Activated T-cell treated with anti-CD3 and anti-CD28 coated beads, Interleukin-2, amount 50 U/mL, for 72 hours (primary cell): ENCODE data around the gene EFEMP1. TPM values are rescaled to one million over a fixed set of nuclear protein-coding genes. Genes with fewer than 3 reads are reported as not detected.

ENCODE experiments used
- ATAC-seq, 2 donors: fragments of 150-1000 bp; cut with Tn5 transposase; replicated peaks in 1 of 2; 2 replicates each; pipeline ENCODE4 v1.10.0; 2021; ENCODE audit warnings: moderate library complexity in 2 of 2, mild to moderate bottlenecking in 1 of 2
- DNase-seq, 2 donors: peaks; one replicate each; pipeline ENCODE4 v3.0.0; 2021 to 2022; ENCODE audit warnings: mixed read lengths in 1 of 2
- H3K27ac Mint-ChIP-seq: one replicate; pipeline ENCODE4 v1.8.0; 2022; ENCODE audit warnings: mild to moderate bottlenecking, moderate library complexity, mixed read lengths
- H3K27me3 Mint-ChIP-seq: one replicate; pipeline ENCODE4 v1.8.0; 2022; ENCODE audit warnings: low read depth, mixed read lengths
- H3K36me3 Mint-ChIP-seq, 2 donors: one replicate each; pipeline ENCODE4 v1.8.0; 2022; ENCODE audit warnings: mixed read lengths in 2 of 2, mild to moderate bottlenecking in 1 of 2; ENCODE audit not compliant: insufficient read depth in 2 of 2
- H3K4me1 Mint-ChIP-seq: one replicate; pipeline ENCODE4 v1.8.0; 2022; ENCODE audit warnings: low read depth, mixed read lengths
- H3K4me3 Mint-ChIP-seq, 2 donors: one replicate each; pipeline ENCODE4 v1.8.0; 2022; ENCODE audit warnings: mild to moderate bottlenecking in 2 of 2, mixed read lengths in 2 of 2, moderate library complexity in 2 of 2
- H3K9me3 Mint-ChIP-seq, 2 donors: one replicate each; pipeline ENCODE4 v1.8.0; 2022; ENCODE audit warnings: mixed read lengths in 2 of 2
- total RNA-seq, 2 donors: library from RNA; stranded (reverse); gene quantifications; one replicate each; pipeline ENCODE4 v1.2.3, GENCODE V29; 2022

The EFEMP1 gene
- total RNA-seq, 2 donors from 2014 or later: not detected

DNA sequence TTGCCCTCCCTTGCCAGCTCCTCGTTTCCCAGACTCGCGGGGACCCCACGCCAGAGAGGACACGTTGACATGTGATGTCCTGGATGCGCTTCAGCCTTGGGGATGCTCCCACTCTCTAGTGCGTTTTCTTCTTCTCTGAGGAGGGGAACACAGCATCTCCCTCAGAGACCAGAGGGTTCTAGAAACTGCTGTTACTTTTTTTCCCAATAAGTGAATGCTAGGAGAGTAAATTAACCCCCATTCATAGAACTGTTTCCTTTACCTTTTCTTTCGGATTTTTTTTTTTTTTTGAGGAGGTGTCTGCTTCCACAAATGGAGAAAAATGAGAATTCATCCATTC, 370 bp upstream of the EFEMP1 start:
- ATAC-seq (no peak), DNase-seq (no peak)
- H3K27ac Mint-ChIP-seq: no peak overlapping the region
- H3K4me3 Mint-ChIP-seq: no peak overlapping the region
- H3K36me3 Mint-ChIP-seq: peaks cover 0 to 1% of the 10 kb centered on the region in 2 donors
- H3K9me3 Mint-ChIP-seq: no peaks in the 10 kb centered on the region
- peaks cover 6% of the 10 kb centered on the region for H3K4me1 Mint-ChIP-seq
- H3K27me3 Mint-ChIP-seq: peaks cover 51% of the 10 kb centered on the region

DNA sequence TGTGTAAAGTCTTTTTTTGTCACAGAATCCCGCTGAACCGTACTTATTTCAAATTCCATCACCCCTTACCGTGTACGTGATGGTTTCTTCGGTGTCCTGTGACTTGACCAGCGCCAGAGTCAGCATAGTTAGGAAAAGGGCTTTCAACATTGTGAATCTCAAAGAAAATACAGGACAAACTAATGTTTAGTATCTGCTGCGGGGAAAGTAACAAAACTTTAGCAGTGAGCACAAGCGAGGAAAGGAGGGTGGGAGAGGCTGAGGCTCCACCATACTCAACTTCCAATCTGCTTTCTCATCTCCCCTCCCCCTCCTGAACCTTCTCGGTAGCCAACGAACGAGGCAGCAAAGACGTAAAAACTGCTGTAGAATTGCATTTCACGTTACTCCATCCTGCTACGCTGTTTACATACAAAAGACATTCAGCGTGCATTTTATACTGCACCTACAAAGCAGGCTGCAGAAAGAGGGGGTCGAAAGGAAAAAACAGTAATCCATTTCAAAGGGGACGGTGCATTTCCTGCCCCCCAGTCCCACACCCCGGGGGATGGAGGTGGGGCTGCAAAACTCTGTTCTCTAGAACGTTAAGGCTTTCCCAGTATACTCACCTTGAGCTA, 1.2 kb downstream of the EFEMP1 start:
- no peak overlapping the region for H3K27ac Mint-ChIP-seq
- ATAC-seq (no peak), DNase-seq (no peak)
- H3K27me3 Mint-ChIP-seq: peaks cover 51% of the 10 kb centered on the region
- H3K4me1 Mint-ChIP-seq: peaks cover 6% of the 10 kb centered on the region
- peak overlapping the region in 1 of 2 donors; percentile 46 for H3K4me3 Mint-ChIP-seq
- peaks cover 0 to 1% of the 10 kb centered on the region in 2 donors for H3K36me3 Mint-ChIP-seq
- no peaks in the 10 kb centered on the region for H3K9me3 Mint-ChIP-seq

DNA sequence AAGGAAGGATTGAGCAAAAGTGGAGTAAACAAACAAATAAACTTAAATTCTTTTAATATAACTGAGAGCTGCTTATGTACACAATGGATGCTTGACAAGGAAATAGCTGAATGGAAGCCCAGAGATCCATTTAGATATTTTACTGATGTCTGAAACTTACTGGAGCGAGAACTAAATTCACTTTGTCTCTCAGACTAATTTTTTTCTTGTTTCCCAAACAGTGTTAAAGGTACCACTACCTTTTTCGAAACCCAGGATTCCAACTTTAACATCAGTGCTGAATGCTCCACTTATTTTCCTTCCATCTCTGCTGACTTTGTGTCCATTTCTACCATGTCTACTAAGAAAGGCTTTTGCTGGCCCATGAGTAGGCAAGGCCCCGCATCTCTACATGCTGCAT, 4.0 kb downstream of the EFEMP1 start:
- Mint-ChIP-seq H3K27ac (no peak overlapping the region), H3K36me3 (peaks cover 0 to 1% of the 10 kb centered on the region in 2 donors), H3K9me3 (no peaks in the 10 kb centered on the region), H3K4me1 (peaks cover 6% of the 10 kb centered on the region), H3K4me3 (no peak overlapping the region), H3K27me3 (peaks cover 37% of the 10 kb centered on the region)
- ATAC-seq: no peak
- no peak for DNase-seq

DNA sequence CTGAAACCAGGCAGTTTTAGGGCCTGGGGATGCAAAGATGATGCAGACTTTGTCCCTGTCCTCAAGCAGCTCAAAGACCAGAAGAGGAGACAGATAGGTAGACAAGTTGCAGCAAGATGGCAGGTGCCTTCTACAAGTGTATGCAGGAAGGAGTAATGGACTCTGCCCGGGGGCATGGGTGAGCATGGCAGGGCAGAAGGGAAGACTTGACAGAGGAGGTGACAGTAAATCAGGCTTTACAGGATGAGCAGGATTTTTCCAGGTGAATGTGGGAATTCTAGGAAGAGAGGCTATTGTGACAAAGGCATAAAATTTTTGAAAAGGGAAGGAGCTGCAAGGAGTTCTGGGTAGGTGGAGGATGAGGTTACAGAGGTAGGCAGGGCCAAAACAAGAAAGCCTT, 4.7 kb downstream of the EFEMP1 start:
- no peak overlapping the region for H3K27ac Mint-ChIP-seq
- H3K4me3 Mint-ChIP-seq: no peak overlapping the region
- ATAC-seq (no peak), DNase-seq (no peak)
- H3K27me3 Mint-ChIP-seq: peaks cover 31% of the 10 kb centered on the region
- H3K9me3 Mint-ChIP-seq: no peaks in the 10 kb centered on the region
- peaks cover 0 to 1% of the 10 kb centered on the region in 2 donors for H3K36me3 Mint-ChIP-seq
- peaks cover 6% of the 10 kb centered on the region for H3K4me1 Mint-ChIP-seq

- ATAC-seq (no peak), DNase-seq (no peak)
- Mint-ChIP-seq H3K4me1 (no peaks in the 10 kb centered on the region), H3K36me3 (peaks cover 0 to 1% of the 10 kb centered on the region in 2 donors), H3K9me3 (no peaks in the 10 kb centered on the region), H3K4me3 (no peak overlapping the region), H3K27me3 (peaks cover 24% of the 10 kb centered on the region), H3K27ac (no peak overlapping the region)
These were observed 5.7 kb downstream of the EFEMP1 start for GRCh38 chr2:55917713-55918390.

- H3K4me1 Mint-ChIP-seq: no peaks in the 10 kb centered on the region
- DNase-seq (no peak), ATAC-seq (no peak)
- peaks cover 17% of the 10 kb centered on the region for H3K27me3 Mint-ChIP-seq
- no peaks in the 10 kb centered on the region for H3K9me3 Mint-ChIP-seq
- H3K27ac Mint-ChIP-seq: no peak overlapping the region
- H3K36me3 Mint-ChIP-seq: no peaks in the 10 kb centered on the region
- no peak overlapping the region for H3K4me3 Mint-ChIP-seq
These were observed 6.5 kb downstream of the EFEMP1 start for GRCh38 chr2:55917117-55917516.

- H3K36me3 Mint-ChIP-seq: no peaks in the 10 kb centered on the region
- H3K4me3 Mint-ChIP-seq: no peak overlapping the region
- H3K4me1 Mint-ChIP-seq: no peaks in the 10 kb centered on the region
- H3K27ac Mint-ChIP-seq: no peak overlapping the region
- DNase-seq (no peak), ATAC-seq (no peak)
- H3K9me3 Mint-ChIP-seq: no peaks in the 10 kb centered on the region
- H3K27me3 Mint-ChIP-seq: peaks cover 11% of the 10 kb centered on the region
These were observed 7.0 kb downstream of the EFEMP1 start for GRCh38 chr2:55916473-55917049.

DNA sequence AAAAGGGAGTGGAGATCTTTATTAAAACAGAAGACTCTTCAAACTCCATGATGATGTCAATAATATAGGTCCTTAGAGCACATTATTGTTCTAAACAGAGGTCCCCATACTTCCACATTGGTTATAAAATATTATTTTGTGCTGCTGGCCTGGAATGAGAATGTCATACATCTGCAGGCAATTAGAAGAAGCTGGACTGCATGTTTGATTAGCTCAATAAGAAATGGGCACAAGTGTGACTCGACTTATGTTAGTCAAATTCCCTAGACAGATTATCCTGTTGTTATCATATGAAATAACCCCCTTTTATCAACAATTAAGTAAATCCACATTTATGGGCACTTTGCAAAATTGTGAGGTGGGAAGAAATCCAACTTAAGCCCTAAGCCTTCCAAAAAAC, 8.8 kb downstream of the EFEMP1 start:
- Mint-ChIP-seq H3K4me1 (no peaks in the 10 kb centered on the region), H3K27ac (no peak overlapping the region), H3K9me3 (no peaks in the 10 kb centered on the region), H3K36me3 (no peaks in the 10 kb centered on the region), H3K4me3 (no peak overlapping the region), H3K27me3 (peaks cover under 1% of the 10 kb centered on the region)
- ATAC-seq: no peak
- DNase-seq: no peak

GRCh38 chr2:55912926-55913325, 10.7 kb downstream of the EFEMP1 start:
- Mint-ChIP-seq H3K4me3 (no peak overlapping the region), H3K36me3 (no peaks in the 10 kb centered on the region), H3K9me3 (no peaks in the 10 kb centered on the region), H3K4me1 (no peaks in the 10 kb centered on the region), H3K27me3 (peaks cover 6% of the 10 kb centered on the region), H3K27ac (no peak overlapping the region)
- DNase-seq: no peak
- ATAC-seq: no peak

DNA sequence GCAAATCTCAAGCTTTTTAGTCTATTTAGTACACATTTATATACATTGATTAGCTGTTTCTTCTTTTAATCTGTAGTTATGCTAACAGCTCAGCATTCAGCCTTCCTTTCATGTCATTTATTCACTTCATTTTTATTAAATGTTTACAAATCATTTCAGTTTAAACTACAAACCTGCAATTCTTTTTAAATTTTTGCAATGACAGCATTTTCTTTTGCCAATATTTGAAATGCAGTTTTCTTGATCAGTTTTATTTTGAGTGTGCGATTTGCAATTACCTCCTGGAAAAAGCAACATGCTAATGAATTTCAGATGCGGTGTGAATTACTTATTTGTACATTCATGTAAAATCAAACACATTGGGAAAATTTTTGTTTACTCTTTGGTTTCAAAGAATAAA, 13.5 kb downstream of the EFEMP1 start:
- Mint-ChIP-seq H3K9me3 (no peaks in the 10 kb centered on the region), H3K36me3 (no peaks in the 10 kb centered on the region), H3K27me3 (peaks cover 6% of the 10 kb centered on the region), H3K4me3 (no peak overlapping the region), H3K27ac (no peak overlapping the region), H3K4me1 (no peaks in the 10 kb centered on the region)
- DNase-seq (no peak), ATAC-seq (no peak)

DNA sequence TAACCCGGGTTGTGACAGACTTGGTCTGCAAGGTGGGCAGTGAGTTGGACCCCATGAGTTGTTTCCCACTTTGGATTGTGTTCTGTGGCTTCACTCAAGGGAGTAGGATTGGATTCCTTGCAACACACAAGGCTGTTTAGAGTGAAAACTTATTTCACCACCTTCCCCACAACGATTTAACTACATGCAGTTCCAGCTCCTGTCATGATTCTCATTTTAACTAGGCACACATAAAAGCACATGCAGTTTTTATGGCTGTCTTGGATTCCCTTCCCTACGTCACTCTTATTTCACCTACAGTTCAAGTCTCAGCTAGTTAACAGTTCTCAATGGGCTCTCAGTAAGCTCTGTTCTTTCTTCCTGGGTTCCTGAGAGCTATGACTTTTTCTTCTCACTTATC, 15.9 kb downstream of the EFEMP1 start:
- Mint-ChIP-seq H3K4me3 (no peak overlapping the region), H3K9me3 (no peaks in the 10 kb centered on the region), H3K27ac (no peak overlapping the region), H3K36me3 (no peaks in the 10 kb centered on the region), H3K4me1 (no peaks in the 10 kb centered on the region), H3K27me3 (peaks cover 6% of the 10 kb centered on the region)
- ATAC-seq (no peak), DNase-seq (no peak)

DNA sequence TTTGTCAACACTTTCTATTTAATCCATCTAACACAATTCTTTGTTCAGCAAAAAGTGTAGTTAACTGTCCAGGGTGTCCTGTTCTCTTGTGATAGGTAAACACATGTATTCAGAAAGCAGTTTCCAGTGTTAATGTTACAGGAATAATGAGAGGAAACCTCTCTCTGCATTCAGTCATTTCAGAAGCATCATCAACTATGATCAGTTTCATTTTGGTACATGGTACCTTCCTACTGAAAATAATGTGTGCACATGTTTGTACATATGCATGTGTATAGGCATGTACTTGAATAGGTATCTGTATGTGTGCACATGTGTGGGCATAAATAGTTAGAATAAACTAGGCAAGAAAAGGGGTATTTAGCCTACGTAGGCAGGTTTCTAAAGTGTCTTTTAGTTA, 16.6 kb downstream of the EFEMP1 start:
- Mint-ChIP-seq H3K36me3 (no peaks in the 10 kb centered on the region), H3K27me3 (peaks cover 6% of the 10 kb centered on the region), H3K4me3 (no peak overlapping the region), H3K27ac (no peak overlapping the region), H3K9me3 (no peaks in the 10 kb centered on the region), H3K4me1 (no peaks in the 10 kb centered on the region)
- ATAC-seq (no peak), DNase-seq (no peak)

GRCh38 chr2:55903727-55904126, 19.9 kb downstream of the EFEMP1 start:
- Mint-ChIP-seq H3K9me3 (peaks cover 0 to 2% of the 10 kb centered on the region in 2 donors), H3K36me3 (no peaks in the 10 kb centered on the region), H3K4me3 (no peak overlapping the region), H3K4me1 (no peaks in the 10 kb centered on the region), H3K27me3 (no peaks in the 10 kb centered on the region), H3K27ac (no peak overlapping the region)
- no peak for DNase-seq
- no peak for ATAC-seq

DNA sequence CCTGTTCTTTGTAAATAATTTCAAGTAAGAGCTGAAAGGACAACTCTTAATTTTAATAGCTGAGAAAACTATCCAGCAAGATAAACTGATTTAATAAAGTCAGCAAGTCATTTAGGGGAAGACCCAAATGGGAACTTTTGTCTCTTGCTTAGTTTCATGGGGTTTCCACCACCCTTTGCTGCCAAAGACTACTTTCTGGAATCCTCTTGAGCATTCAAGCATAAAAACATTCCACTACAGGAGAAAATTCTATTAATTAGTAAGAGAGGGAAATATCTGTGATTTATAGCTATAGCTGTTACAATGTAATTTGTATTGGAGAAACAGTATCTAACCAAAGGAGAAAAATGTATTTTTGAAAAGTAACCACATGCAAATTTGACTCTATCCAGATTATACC, 20.6 kb downstream of the EFEMP1 start:
- no peak overlapping the region for H3K4me3 Mint-ChIP-seq
- H3K36me3 Mint-ChIP-seq: no peaks in the 10 kb centered on the region
- no peaks in the 10 kb centered on the region for H3K4me1 Mint-ChIP-seq
- H3K27me3 Mint-ChIP-seq: no peaks in the 10 kb centered on the region
- no peak for DNase-seq
- peaks cover 0 to 2% of the 10 kb centered on the region in 2 donors for H3K9me3 Mint-ChIP-seq
- no peak overlapping the region for H3K27ac Mint-ChIP-seq
- no peak for ATAC-seq
